ENCODE data around the gene PITPNB.

The PITPNB gene

DNA sequence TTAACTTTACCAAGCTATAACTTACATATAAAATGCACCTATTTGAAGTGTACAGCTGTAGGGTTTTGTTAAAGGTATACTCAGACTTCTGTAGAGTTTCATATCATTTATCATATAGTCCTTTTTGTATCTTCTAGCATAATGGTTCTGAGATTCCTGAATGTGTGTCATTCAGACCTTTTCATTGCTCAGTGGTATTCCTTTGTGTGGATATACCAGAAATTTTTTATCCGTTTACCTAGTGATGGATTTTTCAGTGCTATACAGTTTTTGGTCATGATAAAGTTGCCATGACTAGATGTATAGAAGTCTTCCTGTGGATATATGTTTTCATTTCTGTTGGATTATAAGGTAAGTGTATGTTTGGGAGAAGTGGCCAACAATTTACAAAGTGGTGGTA lies 6.3 kb upstream of the PITPNB start:
- H3K4me3 ChIP-seq: no peak overlapping the region
- H3K27ac ChIP-seq: no peak overlapping the region

DNA sequence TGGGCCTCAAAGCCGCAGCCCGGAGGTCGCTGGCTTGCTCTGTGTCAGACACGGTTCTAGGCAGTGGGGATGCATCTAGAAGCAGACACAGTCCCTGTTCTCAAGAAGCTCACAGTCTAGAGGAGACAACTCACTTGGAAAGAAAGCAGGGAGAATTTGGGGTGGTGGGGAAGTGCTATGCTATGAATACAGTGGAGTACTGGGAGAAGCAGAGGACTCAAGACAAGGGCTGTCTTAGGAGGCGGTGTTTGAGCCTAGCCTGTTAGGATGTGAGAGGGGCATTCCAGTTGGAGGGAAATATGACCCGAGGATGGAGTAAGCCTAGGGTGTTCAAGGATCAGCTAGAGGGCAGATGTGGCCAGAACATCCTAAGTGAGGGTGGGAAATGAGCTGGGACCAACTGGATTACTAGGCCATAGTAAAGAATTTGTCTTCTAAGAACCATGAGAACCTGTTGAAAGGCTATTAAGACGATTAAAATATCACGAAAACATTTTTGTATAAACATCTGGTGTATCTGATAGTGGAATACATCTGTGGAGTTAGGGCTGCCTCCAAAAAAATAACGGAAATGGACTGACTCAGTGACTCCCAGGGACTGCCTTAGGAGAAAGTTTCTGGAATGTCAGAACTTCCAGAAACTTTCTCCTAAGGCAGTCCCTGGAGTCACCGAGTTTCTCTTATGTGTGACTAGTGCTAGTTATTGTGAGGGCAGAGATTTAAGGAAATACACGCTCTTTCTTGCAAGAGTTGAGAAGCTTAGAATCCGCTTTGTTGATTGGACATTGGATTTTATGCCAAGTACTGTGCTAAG lies 1.1 kb upstream of the PITPNB start:
- Histone ChIP-seq H3K27ac (peak overlapping the region; percentile 52 to 100 (median 97)), H3K4me3 (peak overlapping the region; percentile 73 to 100 (median 92))

DNA sequence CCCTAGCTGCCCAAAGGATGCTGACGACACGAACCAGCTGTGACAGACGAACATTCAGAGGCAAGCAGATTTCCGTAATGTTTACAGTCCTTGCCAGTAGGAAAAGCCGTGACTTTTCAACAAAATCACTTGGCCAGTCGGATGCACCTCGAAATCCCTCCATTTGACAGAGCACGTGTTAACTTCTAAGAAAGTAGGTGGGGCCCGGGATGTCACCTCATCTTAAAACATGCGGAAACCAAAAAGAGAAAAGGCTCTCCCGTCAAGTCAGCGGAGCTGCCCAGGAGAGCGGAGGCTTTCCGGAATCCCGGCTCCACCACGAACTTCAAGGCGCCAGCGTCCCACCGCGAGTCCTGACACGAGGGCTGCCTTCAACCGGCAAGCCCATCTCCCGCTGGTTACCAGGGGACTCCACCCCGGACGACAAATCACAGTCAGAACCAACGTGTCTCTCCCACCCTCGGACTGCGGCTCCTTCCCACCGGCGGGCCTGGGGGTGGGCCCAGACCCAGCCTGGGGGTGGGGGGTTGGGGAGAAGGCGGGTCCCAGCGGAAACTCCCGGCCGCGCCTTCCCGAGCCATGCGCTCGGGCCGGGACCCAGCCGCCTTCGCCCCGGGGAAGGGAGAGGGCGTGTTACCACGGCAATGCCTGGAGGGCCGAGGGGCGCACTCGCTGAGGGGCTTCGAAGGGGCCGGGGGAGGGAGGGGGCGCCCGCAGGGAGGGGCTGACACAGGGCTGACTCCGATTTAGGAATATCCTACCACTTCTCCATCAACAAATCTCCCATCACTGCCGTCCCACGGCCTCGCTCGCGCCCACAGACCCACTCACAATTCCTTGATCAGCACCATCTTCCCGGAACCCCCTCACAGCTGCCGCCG lies 475 bp downstream of the PITPNB start:
- peak overlapping the region; percentile 91 to 100 (median 97) for H3K27ac ChIP-seq

DNA sequence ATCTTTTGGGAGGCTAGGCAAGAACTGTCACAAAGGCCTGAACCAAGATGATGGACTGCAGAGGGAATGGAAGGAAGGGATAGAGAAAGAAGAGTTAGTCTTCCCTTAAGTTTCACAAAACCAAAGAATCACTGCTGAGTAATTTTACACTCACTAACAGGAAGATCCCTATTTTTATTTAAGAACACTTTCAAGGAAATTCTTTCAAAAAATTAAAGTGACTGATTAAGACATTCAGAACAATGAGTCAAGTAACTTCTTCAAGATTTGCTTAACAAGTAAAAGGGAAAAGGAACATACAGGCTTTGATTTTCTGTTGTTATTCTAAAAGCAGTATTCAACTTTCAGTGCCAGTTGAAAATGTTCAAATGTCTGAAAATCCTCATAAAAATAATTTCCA lies 3.1 kb downstream of the PITPNB start:
- Histone ChIP-seq H3K27ac (peak overlapping the region in 1 of 21 experiments; percentile 37), H3K4me3 (no peak overlapping the region)

More for the DNA sequence above, 475 bp downstream of the PITPNB start:
- peak overlapping the region; percentile 73 to 100 (median 92) for H3K4me3 ChIP-seq

DNA sequence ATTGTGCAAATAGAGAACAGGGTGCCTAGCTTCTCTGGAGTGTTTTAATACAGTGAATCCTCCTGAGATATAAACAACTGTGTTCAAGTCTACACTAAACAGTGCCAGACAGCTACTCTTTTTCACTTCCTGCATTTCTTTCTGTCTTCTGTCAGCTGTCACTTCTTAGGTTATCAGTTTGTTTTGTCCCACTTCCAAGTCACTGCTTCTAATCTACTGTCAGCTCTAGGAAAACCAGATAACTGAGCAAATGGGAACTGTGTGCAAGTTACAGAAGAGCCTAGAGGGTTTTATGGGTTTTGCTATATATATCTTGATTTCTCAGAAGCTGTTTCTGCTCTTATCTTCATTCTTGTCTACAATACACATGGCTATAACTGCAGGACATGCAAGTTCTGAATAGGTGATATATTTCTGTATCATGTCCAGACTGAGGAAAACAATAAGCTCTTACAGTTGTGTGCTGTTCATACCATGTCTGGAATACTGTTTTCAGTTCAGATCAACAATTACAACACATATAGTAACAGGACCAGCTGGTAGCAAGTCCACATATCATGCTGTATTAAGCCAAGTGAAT lies 5.8 kb downstream of the PITPNB start:
- H3K4me3 ChIP-seq: no peak overlapping the region
- no peak overlapping the region for H3K27ac ChIP-seq

DNA sequence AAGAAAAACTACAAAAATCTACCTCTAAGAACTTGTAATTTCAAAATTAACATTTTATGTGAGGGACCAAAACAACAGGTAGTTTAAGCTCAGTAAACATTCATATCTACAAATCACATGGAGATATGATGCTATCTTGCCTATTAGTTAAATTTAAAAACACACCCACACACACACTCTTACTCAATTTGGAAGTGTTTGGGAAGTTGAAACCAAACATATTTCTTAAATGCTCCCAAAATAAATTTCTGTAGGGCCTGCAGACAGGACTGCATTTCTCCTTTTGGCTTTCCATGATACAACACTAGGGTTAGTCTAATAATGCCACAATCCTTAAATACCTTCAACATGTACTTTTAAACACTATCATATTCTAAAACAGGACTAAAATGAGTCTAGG lies 7.0 kb downstream of the PITPNB start:
- H3K27ac ChIP-seq: no peak overlapping the region
- H3K4me3 ChIP-seq: no peak overlapping the region

DNA sequence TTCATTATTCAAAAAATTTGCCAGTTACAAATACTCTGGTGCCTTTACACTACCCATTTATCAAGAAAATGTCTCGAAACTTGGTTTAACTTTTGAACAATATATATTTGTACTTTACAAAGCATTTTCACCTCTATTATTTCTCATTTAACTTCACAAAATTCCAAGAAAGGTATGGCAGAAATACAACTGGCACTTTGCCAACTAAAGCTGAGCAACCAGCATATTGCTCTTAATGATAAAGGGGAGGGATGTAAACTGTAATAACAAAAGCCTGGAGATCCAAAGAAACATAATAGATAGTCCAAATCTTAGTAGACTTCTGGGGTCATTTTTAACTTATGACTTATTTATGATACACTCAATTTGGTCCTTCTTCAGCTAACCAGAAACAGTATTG lies 7.7 kb downstream of the PITPNB start:
- Histone ChIP-seq H3K4me3 (no peak overlapping the region), H3K27ac (no peak overlapping the region)

DNA sequence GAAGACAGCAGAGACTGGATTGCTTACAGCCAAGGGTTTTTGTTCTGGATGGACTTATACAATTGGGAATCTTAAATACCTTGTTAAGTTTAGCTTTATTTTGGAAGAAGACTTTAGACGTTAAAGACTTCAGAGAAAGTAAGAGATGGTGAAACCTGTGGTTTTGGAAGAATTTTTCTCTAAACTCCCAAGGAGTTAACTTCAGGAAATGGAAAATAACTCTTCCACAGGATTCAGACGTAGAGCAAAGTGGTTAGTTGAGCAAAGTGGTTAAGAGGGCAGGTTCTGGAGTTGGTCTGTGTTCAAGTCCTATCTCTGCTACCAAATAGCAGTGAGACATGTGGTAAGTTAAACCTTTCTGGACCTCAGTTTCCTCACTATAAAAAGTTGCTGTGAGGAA lies 12.8 kb downstream of the PITPNB start:
- peak overlapping the region in 1 of 21 experiments; percentile 33 for H3K27ac ChIP-seq
- no peak overlapping the region for H3K4me3 ChIP-seq

DNA sequence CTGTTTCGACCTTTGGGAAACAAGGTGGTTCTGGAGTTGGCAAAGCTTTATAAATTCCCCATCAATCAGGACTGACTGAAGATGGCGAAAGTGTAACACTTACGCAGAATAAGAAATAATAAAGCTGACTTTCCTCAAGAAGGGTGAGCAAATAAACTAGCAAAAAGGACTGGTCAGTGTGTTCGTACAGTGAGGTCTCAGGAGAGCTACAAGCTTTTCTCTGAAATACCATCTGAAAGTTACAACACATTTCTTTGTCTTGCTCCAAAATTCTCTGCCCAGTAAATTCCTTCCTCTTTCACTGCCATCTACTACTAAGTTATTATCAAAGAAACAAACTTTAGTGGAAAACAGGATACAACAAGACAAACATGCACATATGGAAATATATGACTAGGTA lies 13.4 kb downstream of the PITPNB start:
- H3K4me3 ChIP-seq: no peak overlapping the region
- peak overlapping the region in 1 of 21 experiments; percentile 33 for H3K27ac ChIP-seq

DNA sequence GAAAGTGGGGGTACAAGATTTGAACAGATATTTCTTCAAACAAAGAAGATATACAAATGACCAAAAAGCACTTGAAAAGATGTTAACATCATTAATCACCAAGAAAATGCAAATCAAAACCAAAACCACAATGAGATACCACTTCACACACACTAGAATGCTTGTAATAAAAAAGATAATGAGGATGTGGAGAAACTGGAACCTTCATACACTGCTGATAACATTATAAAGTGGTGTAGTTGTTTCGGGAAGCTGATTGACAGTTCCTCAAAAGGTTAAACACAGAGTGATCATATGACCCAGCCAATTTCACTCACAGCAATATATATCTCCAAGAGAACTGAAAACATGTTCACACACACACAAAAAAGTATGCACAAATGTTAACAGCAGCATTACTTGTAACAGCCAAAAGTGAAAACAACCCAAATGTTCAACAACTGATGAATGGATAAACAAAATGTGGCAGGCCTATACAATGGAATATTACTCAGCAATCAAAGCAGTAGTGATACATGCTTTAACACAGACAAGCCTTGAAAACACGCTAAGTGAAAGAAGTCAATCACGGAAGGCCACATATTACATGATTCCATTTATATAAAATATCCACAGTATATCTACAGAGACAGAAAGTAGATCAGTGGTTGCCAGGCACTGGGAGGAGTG lies 15.1 kb downstream of the PITPNB start:
- H3K27ac ChIP-seq: no peak overlapping the region
- no peak overlapping the region for H3K4me3 ChIP-seq

DNA sequence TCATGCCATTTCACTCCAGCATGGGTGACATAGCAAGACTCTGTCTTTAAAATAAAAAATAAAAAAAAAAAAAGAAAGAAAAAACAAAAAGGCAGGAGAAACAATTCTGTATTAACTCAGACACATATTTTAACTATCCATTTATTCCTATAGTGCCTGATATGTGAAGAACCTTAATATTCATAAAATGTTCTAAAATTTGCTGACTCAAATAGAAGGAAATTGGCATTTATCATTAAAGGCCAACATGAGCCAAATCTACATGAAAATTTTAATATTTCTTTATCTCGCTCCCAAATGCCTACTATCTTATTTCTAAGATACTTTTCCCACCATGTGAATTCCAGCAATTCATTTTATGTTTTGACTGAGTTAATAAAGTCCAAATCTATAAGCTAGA lies 18.9 kb downstream of the PITPNB start:
- H3K27ac ChIP-seq: no peak overlapping the region

DNA sequence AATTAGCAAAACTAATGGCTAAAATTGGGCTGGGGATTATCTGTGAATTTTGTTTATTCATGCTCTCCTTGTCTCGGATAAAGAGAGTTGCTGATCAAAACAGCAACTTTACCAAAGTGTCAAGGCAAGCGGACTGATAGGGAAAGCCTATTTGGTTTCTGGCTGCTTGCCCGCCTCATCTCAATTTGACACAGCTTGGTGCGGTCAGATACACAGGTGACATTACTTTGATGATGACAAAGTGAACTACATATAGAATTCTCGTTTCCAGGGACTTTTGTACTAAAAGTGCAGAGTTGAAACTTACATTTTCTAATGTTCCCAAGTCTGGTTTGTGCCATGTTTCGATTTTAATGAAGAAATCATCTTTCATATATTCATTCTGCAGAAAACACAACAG lies 22.8 kb downstream of the PITPNB start:
- Histone ChIP-seq H3K4me3 (no peak overlapping the region), H3K27ac (no peak overlapping the region)

More for the DNA sequence above, 18.9 kb downstream of the PITPNB start:
- no peak overlapping the region for H3K4me3 ChIP-seq

DNA sequence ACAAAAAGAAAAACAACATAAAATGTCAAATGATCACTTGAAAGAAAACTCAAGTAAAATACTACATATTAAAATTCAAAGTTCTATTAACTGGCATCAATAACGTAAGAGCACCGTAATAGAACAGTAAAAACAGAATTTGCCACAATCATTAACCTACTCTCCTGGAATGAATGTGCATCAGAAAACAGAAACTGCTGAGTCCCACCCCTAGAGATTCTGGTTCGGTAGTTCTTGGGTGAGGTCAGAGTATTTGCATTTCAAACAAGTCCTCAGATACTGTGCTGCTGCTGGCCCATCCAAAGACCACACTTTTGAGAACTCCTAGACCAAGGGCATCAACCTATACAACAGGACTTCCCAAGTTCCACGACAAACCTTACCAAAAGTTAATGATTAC lies 23.5 kb downstream of the PITPNB start:
- H3K4me3 ChIP-seq: no peak overlapping the region

DNA sequence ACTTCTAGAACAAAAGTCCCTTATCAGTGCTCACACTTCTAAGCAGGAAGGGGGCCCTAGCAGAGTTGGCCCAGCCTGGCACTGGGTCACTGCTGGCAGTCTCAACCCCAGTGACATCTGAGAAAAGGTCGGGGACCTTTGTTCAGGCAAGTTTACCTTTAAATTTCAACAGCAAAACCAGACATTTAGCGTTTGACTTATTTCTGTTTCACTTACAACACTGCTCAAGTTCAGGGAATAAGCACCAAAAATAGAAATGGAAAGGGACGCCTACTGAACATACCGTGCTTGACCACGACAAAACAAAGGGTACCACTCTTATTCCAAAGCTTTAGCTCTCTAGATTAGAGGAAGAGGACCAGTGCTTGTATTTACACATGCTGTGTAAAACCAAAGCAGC lies 26.2 kb downstream of the PITPNB start:
- Histone ChIP-seq H3K27ac (no peak overlapping the region), H3K4me3 (no peak overlapping the region)

More for the DNA sequence above, 23.5 kb downstream of the PITPNB start:
- H3K27ac ChIP-seq: no peak overlapping the region

DNA sequence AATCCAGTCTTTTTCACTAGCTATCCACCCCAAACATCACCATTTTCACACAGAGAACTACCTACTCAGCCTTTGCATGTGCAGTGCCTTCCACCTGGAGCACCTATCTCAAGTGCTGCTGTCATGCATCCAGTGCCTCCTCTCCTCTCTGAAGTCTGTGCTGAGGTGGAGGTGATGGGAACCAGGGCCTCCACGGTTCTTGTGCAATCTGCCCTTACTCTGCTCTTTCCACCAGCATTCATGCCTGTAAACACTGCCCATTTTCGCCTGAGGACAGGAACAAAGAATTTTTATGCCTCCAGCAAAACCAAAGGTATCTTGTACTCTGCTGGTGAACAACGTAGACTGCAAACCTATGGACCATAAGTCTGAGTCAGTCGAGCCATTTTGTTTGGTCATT lies 27.0 kb downstream of the PITPNB start:
- Histone ChIP-seq H3K4me3 (no peak overlapping the region), H3K27ac (no peak overlapping the region)

DNA sequence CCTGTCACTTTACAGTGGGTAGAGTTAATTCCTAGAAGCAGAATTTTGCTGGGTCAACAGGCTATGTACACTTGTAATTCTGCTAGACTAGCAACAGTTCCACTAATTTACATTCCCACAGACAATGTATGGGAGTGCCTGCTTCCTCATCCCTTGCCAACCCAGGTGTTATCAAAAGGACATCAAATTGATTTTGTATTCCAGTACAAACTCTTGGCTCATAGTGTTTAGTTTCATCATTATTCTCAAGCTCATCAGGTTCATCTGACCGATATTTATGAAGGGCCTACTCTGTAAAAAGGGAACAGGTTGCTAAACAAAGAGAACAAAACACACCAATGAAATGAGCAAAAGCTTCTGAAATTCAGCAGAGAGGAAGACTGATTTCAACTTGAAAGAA lies 30.7 kb downstream of the PITPNB start:
- no peak overlapping the region for H3K27ac ChIP-seq
- no peak overlapping the region for H3K4me3 ChIP-seq

DNA sequence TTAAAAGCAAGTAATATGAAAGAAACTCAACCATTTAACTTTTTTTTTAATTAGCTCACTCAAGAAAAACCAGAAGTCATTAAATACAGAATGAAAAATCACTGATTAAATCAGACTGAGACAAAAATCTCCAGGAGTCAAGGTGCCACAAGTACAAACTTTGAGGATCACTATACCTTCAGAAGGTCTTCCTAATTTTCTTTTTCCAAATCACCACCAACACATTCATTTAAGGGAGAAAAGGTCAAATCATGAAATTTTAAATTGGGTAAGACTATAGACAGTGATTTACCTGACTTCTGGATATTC lies 32.3 kb downstream of the PITPNB start:
- Histone ChIP-seq H3K4me3 (no peak overlapping the region), H3K27ac (peak overlapping the region in 3 of 21 experiments; percentile 12 to 50 (median 49))

DNA sequence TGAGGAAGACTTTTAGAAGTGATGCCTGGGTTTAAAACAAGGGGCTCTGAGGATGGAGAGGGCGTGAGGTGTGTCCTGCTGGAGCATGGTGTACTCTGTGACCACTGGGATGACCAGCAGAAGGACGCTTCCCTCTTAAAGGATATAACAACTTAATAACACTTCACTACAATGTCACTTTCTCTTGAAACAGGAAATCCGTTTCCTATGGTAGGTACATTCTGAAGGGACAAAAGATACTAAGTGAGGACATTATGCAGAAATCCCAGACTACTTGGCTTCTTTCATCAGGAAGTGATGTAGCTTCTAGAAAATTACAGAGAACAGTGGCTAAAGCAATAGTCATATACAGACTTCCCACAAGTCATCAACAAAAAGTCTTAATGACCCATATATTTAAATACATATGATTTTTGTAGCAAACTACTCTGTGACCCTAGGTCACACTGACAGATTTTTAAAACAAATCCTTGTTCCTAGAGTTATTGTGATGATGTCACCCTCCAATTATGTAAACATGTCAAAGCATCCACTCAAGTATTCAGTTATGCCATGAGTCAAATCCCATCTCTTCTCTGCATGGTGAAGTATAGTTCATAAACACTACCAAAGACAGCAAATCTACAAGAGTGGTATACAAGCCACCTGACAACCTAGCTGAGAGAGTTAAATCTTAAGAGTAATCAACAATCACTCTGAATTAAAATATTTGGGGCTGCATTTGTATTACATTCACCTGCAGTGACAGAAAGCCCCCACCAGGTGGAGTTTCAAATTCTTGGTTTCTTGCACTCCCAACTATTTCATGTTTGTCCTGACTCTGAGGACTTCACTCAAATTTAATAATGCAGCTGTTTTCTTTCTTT lies 32.8 kb downstream of the PITPNB start:
- peak overlapping the region in 2 of 21 experiments; percentile 49 to 50 for H3K27ac ChIP-seq
- H3K4me3 ChIP-seq: no peak overlapping the region
